GM19023 (cell line): ENCODE results near the gene PEAR1.

ENCODE experiments used
- ATAC-seq: cut with Tn5 transposase; IDR thresholded peaks from one replicate; pipeline ENCODE4 v1.9.1; 2021; ENCODE audit warnings: mild to moderate bottlenecking, moderate library complexity; ENCODE audit not compliant: unreplicated experiment

Gene PEAR1

DNA sequence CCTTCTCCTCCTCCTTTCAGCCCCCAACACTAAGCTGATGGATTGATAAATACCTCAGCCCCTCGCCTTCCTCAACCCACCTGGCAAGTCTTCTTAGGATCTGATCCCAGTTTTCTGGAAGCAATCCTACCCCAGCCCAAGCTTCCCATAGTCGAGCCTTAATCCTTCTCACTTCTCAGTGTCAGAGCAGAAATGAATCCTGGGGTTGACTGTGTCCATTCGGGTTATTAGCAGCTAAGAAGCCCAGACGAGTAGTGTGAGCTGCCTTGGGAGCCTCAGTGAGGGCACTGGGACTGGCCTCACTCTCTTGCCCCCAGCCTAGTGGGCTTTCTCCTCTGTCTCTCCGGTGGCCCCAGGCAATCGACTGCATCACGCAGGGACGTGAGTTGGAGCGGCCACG lies 12.4 kb upstream of the PEAR1 start:
- no peak for ATAC-seq

DNA sequence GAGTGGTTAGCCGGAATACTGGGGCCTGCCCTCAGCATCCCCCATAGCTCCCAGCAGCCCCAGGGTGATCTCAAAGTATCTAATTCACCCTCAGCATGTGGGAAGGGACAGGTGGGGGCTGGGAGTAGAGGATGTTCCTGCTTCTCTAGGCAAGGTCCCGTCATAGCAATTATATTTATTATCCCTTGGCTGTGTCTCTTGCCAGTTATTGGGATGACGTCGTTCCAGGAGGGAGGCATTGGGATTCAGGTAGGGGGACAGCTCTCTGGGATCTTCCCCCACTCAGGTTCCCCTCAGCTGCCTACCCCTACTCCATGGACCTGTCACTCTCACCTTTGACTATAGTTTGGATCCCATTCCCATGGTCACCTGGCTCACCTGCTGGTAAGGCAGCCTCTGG lies 11.9 kb upstream of the PEAR1 start:
- ATAC-seq: no peak

DNA sequence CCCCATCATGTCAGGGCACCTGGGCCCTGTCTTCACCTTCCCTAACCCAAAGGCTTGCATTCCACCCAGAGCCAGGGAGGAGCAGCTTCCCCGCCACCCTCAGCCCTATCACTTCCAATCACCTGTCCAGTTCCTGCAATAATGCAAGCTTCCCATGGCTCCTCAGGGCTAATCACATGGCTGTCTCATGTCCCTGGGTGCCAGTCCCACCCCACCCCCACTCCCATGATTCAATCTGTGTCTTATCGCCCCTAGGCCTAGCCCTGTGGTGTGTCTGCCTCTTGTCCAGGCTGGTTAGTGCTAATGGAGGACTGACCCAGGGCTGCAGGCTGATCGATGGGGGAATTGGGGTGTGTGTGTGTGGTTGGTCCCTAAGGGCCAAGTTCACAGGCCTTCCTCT lies 11.0 kb upstream of the PEAR1 start:
- ATAC-seq: no peak

DNA sequence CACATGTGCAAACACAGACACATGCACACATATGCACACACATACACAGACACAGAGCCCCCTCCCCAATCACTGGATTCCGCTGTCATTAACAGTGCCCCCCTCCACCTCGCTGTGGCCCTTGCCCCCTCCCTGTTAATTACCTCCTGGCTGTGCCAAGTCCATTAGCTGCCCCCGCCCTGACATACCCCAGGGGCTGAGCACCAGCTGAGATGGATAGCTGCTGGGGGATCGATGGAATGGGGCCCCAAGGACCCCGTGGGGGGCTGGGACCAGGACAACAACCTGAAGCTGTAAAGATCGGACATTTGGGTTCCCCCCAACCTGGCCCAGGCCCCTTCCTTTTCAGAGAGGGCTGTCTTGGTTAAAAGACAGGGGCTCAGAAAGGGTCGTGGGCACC lies 9.6 kb upstream of the PEAR1 start:
- no peak for ATAC-seq

GRCh38 chr1:156884560-156885184 lies 8.8 kb upstream of the PEAR1 start:
- ATAC-seq: no peak

GRCh38 chr1:156885314-156885713 lies 8.2 kb upstream of the PEAR1 start:
- ATAC-seq: no peak

DNA sequence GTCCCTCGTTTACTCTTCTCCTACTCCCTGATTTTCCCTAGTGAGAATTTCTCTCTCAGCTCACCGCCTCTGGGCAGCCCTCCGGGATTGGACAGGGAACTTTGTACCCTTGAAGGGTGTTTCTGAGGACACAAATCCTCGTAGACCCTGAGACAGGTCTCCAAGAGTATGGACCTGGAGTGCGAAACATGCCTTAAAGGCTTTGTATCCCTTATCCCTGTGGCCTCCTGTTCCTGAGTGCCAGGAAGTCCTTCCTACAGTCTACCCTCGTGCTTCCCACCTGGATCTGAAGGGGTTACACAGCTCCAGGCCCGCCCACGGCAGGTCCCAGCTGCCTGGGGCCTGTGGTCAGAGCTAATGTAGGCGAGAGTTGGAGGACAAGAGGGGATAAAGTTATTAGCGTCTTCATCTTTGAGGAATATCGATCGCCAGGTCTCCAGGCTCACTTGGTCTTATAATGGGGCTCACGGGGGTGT lies 7.6 kb upstream of the PEAR1 start:
- ATAC-seq: no peak

- ATAC-seq: no peak
These were observed 6.8 kb upstream of the PEAR1 start for GRCh38 chr1:156886583-156887281.

GRCh38 chr1:156887317-156887716 lies 6.2 kb upstream of the PEAR1 start:
- ATAC-seq: no peak

DNA sequence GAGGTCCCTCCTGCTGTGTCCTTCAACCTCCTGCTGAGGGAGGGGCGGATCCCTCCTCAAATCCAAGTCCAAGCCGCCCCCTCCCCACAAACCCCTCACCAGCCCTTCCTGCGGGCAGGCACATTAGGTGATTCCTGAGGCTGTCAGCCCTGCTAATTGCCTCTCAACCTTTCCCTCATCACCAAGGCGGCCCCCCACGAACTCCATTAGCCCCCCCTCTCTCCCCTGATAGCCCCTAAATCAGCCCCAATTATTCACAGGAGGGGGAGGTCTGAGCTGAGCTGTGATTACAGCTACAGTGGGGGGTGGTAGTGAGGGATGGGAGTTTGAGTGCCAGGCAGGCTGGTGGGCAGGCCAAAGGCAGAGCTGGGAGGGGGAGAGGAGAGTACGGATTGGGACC lies 5.8 kb upstream of the PEAR1 start:
- ATAC-seq: no peak

GRCh38 chr1:156889802-156890580 lies 3.5 kb upstream of the PEAR1 start:
- ATAC-seq: no peak

- ATAC-seq: no peak
These were observed 1.1 kb upstream of the PEAR1 start for GRCh38 chr1:156892190-156893047.

- ATAC-seq: no peak
These were observed 483 bp downstream of the PEAR1 start for GRCh38 chr1:156894001-156894400.

DNA sequence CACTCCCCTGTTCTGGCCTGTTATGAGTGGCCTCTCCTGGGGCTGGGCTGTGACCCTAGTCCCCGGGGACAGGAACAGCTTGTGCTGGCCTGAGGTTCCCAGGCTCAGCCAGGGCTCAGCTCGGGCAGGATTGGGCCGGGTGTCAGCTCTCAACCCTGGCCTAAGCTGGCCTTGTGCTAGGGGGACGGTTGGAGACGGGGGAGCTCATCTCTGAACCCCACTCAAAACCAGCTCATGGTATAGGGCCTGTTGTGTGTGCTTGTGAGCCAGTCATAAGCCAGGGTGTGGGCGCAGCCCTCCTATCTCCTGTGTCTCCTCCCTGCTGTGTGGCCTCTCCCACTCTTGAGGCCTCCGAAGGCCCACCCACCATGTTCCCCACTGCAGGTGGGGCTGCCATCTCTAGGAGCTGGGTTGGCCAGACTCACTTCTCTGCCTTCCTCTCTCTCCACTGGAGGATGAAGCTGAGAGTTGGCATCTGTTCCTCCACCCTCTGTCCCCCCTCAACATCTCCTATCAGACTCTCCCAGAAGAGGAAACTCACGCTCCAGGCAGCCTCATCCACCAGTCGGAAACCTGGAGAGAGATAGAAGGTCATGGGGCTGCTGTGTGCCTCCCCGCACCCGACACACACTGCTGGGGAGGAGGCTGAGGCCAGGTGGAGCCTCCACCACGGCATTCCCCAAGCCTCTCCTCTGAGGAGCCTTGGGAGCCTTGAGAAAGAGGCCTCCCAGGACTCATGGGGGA lies 1.4 kb downstream of the PEAR1 start:
- no peak for ATAC-seq

DNA sequence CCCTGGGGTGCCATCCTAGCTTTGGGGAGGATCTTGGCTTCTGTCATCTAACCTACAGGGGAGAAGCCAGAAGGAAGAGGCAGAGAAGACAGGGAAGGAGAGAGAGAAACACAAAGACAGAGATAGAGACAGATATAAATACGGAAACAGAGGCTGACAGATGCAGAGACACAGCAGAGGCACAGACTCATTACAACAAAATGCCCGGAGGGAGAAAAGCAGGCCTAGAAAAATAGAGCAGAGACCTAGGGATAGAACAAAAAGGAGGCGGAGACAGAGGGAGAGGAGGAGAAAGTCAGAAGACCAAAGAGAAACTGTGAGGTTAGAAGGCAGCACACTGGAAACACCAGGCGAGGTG lies 1.9 kb downstream of the PEAR1 start:
- no peak for ATAC-seq

DNA sequence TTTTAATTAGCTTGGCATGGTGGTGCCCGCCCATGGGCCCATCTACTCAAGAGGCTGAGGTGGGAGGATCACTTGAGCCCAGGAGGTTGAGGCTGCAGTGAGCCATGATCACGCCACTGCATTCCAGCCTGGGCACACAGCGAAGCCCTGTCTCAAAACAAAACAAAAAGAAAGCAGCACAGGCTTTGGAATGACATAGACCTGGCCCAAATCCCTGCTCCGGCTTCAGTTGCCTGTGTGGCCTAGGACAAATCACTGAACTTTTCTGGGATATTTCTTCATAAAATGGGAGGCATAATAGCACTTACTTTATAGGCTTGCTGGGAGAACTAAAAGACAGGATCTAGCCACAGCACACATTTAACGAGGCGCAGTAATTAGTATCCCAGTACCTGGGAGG lies 2.4 kb downstream of the PEAR1 start:
- ATAC-seq: no peak

DNA sequence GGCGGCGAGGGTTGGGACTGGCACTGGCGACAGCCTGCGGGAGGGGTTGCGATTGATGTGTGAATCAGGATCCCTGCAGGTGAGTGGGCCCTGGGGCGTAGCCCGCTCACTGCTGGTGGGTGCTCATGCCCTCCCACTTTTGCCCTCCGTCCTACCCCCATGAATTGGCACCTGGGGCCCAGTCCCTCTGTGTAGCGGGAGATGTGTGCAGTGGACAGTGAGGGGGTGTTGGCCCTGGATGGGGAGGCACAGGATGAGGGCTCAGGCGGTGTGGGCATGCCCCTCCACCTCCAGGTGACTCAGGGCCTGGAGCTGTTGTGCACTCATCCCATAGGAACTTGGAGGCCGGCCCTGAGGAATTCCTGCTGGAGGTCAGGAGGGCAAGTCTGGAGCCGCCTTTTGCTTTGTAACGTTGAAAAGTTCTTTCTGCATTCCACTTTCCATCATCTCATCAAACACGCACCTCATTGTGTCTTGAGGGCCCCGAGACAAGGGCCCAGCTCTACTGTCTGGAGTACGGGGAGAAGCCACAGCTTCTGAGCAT lies 3.0 kb downstream of the PEAR1 start:
- no peak for ATAC-seq

- no peak for ATAC-seq
These were observed 3.7 kb downstream of the PEAR1 start for GRCh38 chr1:156897078-156897825.

DNA sequence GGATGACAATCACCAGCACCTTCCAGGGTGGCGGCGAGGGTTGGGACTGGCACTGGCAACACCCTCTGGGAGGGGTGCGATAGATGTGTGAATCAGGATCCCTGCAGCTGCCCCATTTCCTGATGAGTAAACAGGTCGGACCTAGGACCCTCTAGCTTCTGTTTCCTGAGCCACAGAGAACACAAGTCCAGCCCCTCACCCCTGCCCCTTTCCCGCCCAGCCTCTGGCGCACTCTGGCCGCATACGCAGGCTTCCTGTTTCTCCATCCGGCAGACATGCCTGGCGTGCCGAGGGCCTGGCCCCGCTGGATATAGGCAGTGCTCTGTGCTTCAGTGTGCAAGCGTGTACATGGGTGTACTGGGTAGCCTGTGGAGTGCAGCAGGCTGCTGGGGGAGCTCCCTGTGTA lies 4.6 kb downstream of the PEAR1 start:
- no peak for ATAC-seq
